Cortex of kidney (tissue), 1 donor: ENCODE data around the gene PKN1.
"Not testable (repeated sequence)": the region's sequence is repeated elsewhere in the genome, so short reads cannot be mapped to it uniquely, and the experiment has no call there.

Experiments
- DNase-seq: peaks from one replicate; lab custom pipeline; 2025; lab: John Stamatoyannopoulos, UW

Gene PKN1

GRCh38 chr19:14487370-14488125 lies 54.4 kb downstream of the PKN1 start:
- DNase-seq, result no peak

GRCh38 chr19:14492756-14493337 lies 59.7 kb downstream of the PKN1 start:
- no peak for DNase-seq

GRCh38 chr19:14494411-14494810 lies 61.3 kb downstream of the PKN1 start:
- DNase-seq, result no peak

- DNase-seq, result no peak
Measured at GRCh38 chr19:14494910-14495671, 62.0 kb downstream of the PKN1 start.

DNA sequence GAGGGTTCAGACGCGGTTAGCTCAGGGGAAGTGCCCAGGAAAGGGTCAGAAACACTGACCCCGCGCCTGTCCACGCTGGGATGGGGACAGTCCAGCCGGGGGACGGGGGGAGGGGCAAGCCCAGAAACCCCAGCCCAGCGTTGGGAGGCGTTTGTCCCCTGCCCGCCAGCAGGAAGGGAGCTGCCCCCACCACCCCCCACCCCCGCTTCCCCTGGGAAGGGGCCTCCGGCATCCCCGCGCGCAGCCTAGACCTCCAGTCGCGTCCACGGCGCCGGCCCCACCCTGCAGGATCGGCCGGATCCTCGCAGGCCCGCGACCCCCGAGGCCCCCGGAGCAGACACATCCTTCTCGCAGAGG lies 62.5 kb downstream of the PKN1 start:
- DNase-seq, result no peak

DNA sequence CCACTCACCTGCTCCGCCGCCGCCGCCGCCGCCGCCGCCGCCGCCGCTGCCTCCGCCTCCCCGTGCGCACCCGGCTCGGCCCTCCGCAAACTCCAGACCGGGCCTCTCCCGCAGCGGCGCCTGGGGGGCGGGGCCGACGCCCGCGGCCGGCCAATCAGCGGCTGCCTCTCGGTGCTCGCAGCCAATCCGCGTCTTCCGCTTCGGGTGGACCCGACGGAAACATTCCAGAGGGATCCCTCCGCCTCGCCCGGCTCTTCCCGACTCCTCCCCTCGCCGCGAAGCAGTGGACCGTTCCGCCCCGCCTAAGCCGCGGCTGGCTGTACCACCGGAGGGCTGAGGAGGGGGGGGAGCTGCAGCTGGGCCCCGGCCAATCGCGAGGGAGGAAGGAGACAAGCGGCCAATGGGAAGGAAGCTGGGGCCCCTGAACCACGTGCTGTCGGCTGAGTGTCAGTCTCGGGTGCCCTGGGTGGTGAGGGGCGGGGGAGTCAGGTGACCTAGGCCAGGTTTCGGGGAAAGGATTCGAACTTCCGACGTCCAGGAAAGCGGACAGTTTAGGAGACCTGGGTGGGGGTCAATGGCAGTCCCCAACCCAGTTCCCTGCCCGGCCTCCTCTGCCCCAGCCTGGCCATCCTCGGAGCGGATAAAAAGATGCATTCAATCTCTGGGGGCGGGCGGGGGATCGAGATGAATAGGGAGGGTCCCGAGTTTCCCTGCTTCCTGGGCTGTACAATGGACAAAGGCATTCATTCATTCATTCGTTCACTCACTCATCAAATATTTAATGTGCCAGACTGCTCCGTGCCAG lies 63.1 kb downstream of the PKN1 start, which contains the start of gene GIPC1:
GIPC1 (minus strand) TSS at position 99 of the 805 bp plus-strand sequence. CDS start 13,151 bp downstream, outside the sequence.
- DNase-seq, result peak; percentile 66

DNA sequence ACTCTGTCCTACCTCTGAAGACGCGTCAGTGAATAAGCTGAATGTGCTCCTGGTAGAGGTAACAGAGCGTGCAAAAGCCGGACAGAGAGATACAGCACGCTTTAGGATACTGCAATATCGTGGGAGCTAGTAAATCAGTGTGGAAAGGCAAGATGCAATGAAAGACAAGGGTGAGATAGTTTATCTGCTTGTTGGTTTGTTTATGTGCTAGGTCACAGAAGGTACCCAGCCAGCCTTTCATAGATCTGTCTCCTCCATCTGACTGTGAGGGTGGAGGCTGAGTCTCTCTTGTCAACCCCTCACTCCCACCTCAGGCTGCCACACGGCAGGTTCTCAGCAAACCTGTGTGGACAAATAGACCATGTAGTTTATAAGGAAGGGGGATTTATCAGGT lies 63.7 kb downstream of the PKN1 start:
- no peak for DNase-seq

DNA sequence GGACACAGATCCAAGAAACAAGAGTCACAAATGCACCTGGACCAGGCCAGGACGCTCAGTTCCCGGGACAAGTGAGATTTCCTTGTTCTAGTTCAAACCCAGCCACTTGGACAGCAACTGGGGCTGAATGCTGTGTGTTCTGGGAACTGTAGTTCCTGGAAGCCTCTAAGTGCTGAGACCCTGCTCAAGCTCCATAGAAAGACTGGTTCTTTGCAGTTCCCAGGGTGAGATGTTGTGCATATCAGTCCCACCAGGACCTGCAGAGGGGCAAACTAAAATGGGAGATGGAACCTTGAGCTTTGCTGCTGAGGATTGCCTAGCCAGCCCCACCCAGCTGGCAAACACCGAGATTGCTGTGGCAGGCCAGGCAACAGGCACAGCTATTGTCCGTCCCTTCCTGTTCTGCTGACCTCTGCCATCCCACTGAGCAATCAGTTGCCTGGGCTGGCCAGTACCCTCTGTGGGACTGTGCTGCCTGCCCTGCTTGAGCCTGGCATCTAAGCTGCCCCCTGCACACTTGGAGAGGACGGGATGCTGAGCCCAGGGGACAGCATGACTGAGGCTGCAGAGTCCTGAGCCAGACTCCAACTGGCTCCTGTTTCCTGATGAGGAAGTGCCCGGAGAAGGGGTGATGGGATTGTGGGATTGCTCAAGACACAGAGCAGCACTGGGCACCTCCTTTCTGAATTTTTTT lies 64.3 kb downstream of the PKN1 start:
- no peak for DNase-seq

GRCh38 chr19:14502334-14503092 lies 69.4 kb downstream of the PKN1 start:
- DNase-seq, result no peak

DNA sequence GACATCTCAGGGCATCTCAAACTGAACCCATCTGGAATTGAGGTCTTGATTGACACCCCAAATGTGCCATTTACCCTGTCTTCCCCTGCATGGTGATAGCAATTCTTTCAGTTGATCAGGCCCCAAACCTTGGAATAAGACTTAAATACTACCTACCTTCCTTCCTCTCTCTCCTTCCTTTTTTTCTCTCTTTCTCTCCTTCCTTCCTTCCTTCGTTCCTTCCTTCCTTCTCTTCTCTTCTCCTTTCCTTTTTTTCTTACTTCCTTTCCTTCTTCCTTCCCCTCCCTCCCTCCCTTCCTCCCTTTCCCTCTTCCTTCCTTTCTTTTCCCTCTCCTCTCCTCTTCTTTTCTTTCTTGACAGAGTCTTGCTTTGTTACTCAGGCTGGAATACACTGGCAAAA lies 70.2 kb downstream of the PKN1 start:
- DNase-seq, result no peak

DNA sequence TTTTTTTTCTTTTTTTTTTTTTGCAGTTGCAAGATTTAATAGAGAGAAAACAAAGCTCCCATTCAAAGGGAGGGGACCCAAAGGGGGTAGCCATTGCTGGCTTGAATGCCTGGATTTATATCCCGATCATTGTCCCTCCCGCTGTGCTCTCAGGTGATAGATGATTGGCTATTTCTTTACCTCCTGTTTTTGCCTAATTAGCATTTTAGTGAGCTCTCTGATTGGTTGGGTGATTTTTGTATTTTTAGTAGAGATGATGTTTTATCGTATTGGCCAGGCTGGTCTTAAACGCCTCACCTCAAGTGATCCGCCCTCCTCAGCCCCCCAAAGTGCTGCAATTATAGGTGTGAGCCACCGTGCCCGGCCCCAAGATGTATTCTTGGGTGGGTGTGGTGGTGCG lies 71.5 kb downstream of the PKN1 start:
- DNase-seq, result not testable (repeated sequence)

DNA sequence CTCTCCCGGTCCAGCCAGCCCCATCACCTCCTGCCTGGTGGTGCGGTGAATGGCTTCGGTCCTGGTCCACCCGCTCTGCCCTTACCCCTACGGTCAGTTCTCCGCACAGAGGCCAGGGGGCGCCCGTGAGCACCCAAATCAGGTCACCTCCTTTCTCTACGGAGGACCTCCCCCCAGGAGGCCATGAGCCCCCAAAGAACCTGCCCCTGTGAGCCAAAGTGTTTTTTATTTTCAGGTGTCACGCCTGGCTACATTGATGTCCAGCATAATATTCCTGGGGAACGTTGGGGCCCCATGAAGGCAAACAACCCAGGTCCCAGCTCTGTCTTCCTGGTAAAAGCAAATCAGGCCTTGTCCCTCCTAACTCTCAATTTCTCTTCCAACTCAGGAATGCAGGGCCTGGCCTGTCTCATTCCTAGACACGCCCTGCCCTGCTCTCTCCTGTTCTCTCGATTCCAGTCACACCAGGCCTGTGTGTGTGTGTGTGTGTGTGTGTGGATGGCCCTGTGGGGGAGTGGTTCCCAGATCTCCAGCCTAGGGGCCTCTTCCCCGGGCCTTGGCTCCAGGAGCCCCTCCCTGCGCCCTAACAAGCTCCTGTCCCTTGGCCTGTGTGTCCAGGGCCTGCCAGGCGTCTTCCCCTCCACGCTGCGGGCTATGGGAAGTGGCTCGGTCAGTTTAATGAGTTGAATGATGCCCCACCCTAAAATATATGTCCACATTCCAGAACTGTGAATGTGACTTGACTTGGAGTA lies 72.6 kb downstream of the PKN1 start:
- no peak for DNase-seq

- DNase-seq, result no peak
Measured at GRCh38 chr19:14507704-14508542, 74.8 kb downstream of the PKN1 start.

GRCh38 chr19:14510311-14511228 lies 77.5 kb downstream of the PKN1 start:
- no peak for DNase-seq

GRCh38 chr19:14511229-14511593 lies 78.1 kb downstream of the PKN1 start:
- no peak for DNase-seq

DNA sequence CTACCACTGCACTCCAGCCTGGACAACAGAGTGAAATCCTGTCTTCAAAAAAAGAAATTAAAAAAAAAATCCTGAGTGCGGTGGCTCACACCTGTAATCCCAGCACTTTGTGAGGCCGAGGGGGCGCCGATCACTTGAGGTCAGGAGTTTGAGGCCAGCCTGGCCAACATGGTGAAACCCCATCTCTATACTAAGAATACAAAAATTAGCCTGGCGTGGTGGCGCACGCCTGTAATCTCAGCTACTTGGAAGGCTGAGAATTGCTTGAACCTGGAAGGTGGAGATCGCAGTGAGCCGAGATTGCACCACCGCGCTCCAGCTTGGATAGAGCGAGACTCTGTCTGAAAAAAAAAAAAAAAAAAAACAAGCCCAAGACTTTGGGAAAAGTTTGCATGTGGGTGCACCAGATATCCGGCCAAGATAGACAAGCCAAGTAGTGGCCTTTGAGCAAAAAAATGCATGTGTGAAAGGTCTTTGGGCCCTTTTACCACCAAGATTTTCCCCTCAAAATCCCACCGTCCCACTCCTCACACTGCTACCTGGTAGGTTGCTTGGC lies 79.4 kb downstream of the PKN1 start:
- no peak for DNase-seq

DNA sequence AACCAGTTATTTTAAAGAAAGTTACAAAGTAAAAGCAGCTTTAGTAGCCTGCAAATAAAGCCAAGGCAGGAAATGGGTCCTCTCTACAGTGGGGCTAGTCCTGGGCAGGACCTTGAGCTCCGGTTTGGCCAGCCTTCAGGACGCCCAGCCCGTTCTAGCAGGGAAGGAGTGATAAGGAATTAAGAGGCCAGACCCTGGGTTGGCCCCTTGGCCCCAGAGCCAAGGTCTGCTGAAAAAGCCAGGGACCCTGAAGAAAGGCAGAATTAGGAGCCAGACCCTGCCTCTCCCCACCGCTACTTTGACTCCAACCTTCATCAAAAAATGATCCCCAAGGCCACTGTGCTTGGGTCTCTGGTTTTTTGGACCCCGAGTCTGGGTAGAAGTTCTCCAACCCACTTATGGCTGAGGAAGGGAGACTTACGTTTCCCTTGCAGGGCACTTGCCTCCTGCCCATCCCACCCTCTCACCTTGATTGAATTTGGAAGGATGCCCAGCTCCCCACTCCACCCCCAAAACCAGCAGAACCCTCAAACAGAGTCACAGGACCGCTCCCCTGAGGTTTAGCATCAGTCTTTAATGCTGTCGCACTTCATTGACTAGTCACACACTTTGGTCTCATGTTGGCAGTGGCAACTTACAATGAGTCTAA lies 81.2 kb downstream of the PKN1 start:
- DNase-seq, result no peak
